A549 treated with AZD9567 at 1 μM for 4 hours (cell line): ENCODE measurements around the gene PLK4. TPM values are rescaled to one million over a fixed set of nuclear protein-coding genes. Genes with fewer than 3 reads are reported as not detected.

ENCODE experiments used
- total RNA-seq: library from RNA; stranded (reverse); fragments of 200-300 nt; extraction: Qiagen RNA extraction; gene quantifications from 5 replicates; pipeline ENCODE4 v1.2.3, GENCODE V29; 2022; ENCODE audit not compliant: insufficient read depth

The PLK4 gene
- total RNA-seq: 12.8 to 30.9 TPM (median 15.5 TPM) in 5 replicates

GRCh38 chr4:127880763-127881562 is at the start of gene PLK4:
PLK4 (plus strand) TSS chr4:127880893; CDS start chr4:127881135, 242 bp downstream.

Other genes with a start within 250 kb of the PLK4 start
- gene INTU, start 247.9 kb upstream of the PLK4 start, total RNA-seq: 0.66 to 1.6 TPM (median 1.2 TPM) in 5 replicates
- not detected in 5 replicates for gene SLC25A31, start 150.5 kb upstream of the PLK4 start, total RNA-seq
- gene HSPA4L, start 98.6 kb upstream of the PLK4 start, total RNA-seq: 6.6 to 11.2 TPM (median 6.9 TPM) in 5 replicates
- gene MFSD8, start 84.3 kb downstream of the PLK4 start, total RNA-seq: 6.6 to 15.4 TPM (median 13.0 TPM) in 5 replicates
- gene ABHD18, start 84.5 kb downstream of the PLK4 start, total RNA-seq: 3.1 to 3.9 TPM (median 3.5 TPM) in 5 replicates
- gene LARP1B, start 180.4 kb downstream of the PLK4 start, total RNA-seq: 11.6 to 16.4 TPM (median 12.7 TPM) in 5 replicates